Effector CD4-positive, alpha-beta T cell (primary cell): ENCODE measurements around the gene SCART1.
"Not testable (repeated sequence)": the region's sequence is repeated elsewhere in the genome, so short reads cannot be mapped to it uniquely, and the experiment has no call there.

ENCODE experiments used
- DNase-seq: peaks from one replicate; pipeline ENCODE4 v3.0.0-alpha.2; 2020

Gene SCART1

GRCh38 chr10:133457100-133457841 is 3.5 kb downstream of the SCART1 start:
- no peak for DNase-seq

- no peak for DNase-seq
Observed at GRCh38 chr10:133458021-133458709, 4.4 kb downstream of the SCART1 start.

- no peak for DNase-seq
Observed at GRCh38 chr10:133458710-133459453, 5.1 kb downstream of the SCART1 start.

GRCh38 chr10:133459454-133460207 is 5.9 kb downstream of the SCART1 start:
- DNase-seq: no peak

GRCh38 chr10:133460208-133460769 is 6.5 kb downstream of the SCART1 start:
- no peak for DNase-seq

- DNase-seq: no peak
Observed at GRCh38 chr10:133461027-133461426, 7.3 kb downstream of the SCART1 start.

- no peak for DNase-seq
Observed at GRCh38 chr10:133461841-133462240, 8.1 kb downstream of the SCART1 start.

- no peak for DNase-seq
Observed at GRCh38 chr10:133462512-133463305, 9.0 kb downstream of the SCART1 start.

- no peak for DNase-seq
Observed at GRCh38 chr10:133464582-133465031, 10.9 kb downstream of the SCART1 start.

GRCh38 chr10:133465191-133465949 is 11.6 kb downstream of the SCART1 start:
- no peak for DNase-seq

GRCh38 chr10:133465950-133466474 is 12.3 kb downstream of the SCART1 start:
- DNase-seq: no peak

- DNase-seq: no peak
Observed at GRCh38 chr10:133466683-133467275, 13.0 kb downstream of the SCART1 start.

- no peak for DNase-seq
Observed at GRCh38 chr10:133467286-133467911, 13.7 kb downstream of the SCART1 start.

- DNase-seq: not testable (repeated sequence)
Observed at GRCh38 chr10:133469205-133469604, 15.5 kb downstream of the SCART1 start.

GRCh38 chr10:133471300-133472109 is 17.8 kb downstream of the SCART1 start:
- no peak for DNase-seq

GRCh38 chr10:133473270-133473669 is 19.5 kb downstream of the SCART1 start:
- no peak for DNase-seq

GRCh38 chr10:133474027-133474426 is 20.3 kb downstream of the SCART1 start:
- no peak for DNase-seq

GRCh38 chr10:133474665-133475424 is 21.1 kb downstream of the SCART1 start:
- no peak for DNase-seq
